Femur (tissue), 1 donor: ENCODE measurements around the gene SCO1.
"Not testable (repeated sequence)": the region's sequence is repeated elsewhere in the genome, so short reads cannot be mapped to it uniquely, and the experiment has no call there.

Experiments used
- DNase-seq: peaks from one replicate; pipeline ENCODE4 v3.0.0-alpha.2; 2017

SCO1 gene

GRCh38 chr17:10697092-10698081 is at the start of gene SCO1, which contains the start of gene ADPRM:
Gene SCO1, minus strand, starts transcription at chr17:10697533. Its CDS starts 26 bp downstream, at chr17:10697507.
Gene ADPRM, plus strand, starts transcription at chr17:10697594. Its CDS starts 7,333 bp downstream, at chr17:10704927.
- DNase-seq, result peak; percentile 97

- no peak for DNase-seq
Observed at GRCh38 chr17:10745231-10745630, 47.9 kb upstream of the SCO1 start.

GRCh38 chr17:10744501-10745000 is 47.2 kb upstream of the SCO1 start:
- no peak for DNase-seq

DNA sequence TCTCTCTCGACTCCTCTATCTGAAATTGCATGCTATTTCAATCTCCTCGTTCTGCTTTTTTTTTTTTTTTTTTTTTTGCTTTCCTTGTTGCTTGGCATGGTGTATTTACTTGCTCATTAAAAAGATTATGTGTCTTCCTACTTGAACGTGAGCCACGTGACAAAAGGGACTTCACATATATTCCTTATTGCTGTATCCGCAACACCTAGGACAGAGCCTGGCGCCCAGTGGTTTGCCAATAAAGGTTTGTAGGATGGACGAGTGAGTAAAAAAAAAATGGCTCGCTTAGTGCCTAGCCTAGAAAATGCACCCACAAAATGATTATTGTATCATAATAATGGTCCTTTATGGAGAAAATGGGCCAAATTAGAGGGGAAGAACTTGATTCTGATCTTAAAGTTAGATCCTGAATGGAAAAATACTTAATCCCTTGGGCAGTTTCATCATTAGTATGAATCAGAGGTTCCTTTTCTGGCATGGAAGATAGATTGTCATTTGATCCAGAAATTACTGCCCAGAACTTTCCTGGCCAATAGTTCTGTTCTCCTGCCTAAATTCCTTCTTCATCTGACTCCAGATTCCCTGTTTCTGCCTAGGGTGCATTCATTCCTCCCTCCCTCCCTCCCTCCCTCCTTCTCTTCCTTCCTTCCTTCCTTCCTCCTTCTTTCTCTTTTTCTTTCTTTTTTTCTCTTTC is 46.1 kb upstream of the SCO1 start:
- DNase-seq, result no peak

- DNase-seq, result no peak
Observed at GRCh38 chr17:10742431-10742830, 45.1 kb upstream of the SCO1 start.

DNA sequence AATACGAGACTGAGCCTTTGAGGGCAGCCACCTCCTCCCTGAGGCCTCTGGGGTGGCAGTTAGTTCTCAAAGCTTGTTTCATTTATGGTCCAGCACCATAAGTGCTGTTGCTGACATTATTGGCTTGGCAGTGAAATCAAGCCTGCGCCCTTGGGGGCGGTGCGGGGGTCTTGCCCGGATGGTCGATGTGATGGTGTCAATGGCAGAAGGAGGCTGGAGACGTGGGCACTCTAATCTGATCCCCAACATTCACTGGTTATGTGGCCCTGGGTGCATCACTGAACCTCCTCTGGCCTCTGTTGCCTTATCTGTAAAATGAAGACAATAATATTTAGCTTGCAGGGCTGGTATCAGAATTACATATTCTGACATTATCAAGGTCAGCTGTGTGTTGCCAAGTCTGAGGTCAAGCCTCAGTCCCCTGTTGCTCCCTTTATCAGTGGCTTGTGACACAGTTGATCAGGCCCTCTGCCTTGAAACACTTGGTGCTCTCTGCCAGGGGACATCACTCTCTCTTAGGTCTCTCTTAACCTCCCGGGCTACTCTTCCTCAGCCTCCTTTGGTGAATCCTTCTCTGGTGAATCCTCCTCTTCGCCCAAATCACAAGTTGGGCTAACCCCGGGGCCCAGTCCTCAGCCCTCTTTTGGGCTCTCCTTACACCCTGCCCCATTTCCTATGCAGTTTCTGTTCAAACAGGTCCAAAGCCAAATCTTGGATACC is 44.2 kb upstream of the SCO1 start:
- no peak for DNase-seq

DNA sequence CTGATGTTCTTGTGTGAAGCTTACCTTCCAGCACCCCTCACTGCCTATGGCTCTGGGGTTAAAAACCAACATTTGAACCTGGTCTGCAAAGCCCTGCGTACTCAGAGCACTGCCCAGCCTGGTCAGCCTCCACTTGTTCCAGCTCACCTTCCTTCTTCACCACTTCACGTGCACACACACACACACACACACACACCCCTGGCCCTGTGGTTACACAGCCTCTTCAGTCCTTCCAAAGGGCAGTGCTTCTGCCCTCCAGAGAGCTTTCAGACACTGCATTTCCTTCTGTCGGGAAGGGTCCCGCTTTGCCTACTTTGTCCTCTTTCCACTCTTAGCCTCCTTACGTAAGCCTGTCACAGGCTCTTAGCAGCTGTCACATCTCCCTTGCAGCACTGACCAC is 42.1 kb upstream of the SCO1 start:
- no peak for DNase-seq

DNA sequence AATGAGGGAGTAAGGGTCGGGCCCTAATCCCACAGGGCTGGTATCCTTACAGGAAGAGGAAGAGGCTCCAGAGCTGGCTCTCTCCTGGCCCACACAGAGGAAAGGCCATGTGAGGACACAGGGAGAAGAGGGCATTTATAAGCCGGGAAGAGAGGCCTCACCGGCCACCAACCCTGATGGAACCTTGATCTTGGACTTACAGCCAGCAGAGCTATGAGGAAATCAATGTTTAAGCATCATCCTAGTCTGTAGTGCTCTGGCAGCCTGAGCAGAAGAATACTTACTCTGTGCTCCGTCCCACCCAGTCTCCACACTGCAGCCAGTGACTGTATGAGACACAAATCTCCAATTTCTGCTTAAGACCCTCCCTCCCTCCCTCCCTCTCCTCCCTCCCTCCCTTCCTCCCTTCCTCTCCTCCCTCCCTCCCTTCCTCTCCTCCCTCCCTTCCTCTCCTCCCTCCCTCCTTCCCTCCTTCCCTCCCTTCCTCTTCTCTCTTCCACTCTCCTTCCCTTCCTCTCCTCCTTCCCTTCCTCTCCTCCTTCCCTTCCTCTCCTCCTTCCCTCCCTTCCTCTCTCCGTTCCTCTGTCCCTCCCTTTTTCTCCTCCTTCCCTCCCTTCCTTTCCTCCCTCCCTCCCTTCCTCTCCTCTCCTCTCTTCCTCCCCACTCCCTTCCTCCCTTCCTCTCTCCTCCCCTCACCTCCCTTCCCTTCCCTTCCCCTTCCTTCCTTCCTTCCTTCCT is 41.4 kb upstream of the SCO1 start:
- DNase-seq, result peak; percentile 58

DNA sequence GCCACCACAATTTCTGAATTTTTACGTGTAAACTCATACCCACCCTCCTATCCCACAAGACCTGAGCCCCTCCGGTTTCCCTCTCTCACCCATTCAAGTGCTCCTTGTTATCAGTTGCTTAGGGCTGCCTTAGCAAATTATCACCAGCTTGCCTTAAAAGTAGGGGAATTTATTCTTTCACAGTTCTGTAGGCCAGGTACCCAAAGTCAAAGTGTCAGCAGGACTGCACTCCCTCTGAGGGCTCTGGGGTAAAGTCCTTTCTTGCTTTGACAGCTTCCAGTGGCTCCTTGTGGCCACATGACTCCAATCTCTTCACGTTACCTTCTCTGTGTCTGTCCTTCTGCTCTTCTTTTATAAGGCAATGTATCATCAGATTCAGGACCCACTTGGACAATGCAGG is 40.4 kb upstream of the SCO1 start:
- DNase-seq, result no peak

DNA sequence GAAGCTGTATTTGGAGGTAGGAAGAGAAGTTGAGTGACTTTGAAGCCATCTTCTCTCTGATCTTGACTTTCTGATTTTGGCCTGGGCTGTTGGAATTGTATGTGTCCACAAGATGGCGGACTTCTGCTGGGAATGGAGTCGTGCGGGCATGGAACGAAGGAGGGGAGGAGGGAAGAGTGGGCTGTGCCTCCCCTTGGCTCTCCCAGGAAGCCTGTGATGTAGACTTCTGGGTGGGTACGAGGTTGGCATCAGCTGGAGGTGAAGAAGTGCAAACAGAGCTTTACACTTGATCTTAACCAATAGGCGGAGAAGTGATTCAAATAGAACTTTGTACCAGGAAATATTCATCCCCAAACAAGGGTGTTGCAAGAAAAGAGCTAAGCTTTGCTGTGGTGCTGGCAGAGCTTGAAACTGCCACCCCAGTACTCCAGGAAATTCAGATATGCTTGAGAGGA is 39.9 kb upstream of the SCO1 start:
- DNase-seq, result peak; percentile 77

- DNase-seq, result no peak
Observed at GRCh38 chr17:10735821-10736220, 38.5 kb upstream of the SCO1 start.

- no peak for DNase-seq
Observed at GRCh38 chr17:10735251-10735650, 37.9 kb upstream of the SCO1 start.

DNA sequence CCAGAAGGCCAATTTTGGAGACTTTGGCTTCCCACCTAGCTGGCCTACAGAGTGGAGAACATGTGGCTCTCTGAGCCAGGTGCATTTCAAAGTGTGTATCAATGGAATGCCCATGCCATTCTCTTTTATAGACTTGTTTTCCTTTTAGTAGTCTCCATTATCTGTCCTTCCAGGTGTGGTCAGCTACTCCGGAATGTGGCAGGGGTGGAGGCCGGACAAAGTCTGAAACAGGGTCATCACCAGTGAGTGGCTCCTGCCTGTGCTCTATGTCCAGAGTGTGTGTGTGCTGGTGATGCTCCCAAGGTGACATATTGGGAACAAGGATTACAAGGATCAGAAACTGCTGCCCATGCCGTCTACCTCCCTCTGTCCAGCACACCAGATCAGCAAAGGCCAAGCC is 36.3 kb upstream of the SCO1 start:
- no peak for DNase-seq

- DNase-seq, result not testable (repeated sequence)
Observed at GRCh38 chr17:10732121-10732520, 34.8 kb upstream of the SCO1 start.

- no peak for DNase-seq
Observed at GRCh38 chr17:10731408-10731879, 34.1 kb upstream of the SCO1 start.

DNA sequence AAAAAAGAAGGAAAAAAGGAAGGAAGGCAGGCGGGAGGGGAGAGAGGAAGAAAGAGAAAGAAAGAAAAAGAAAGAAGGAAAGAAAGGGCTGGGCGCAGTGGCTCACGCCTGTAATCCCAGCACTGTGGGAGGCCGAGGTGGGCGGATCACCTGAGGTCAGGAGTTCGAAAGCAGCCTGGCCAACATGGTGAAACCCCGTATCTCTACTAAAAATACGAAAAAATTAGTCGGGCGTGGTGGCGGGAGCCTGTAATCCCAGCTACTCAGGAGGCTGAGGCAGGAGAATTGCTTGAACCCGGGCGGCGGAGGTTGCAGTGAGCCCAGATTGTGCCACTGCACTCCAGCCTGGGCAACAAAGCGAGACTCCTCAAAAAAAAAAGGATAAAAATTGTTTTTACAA is 32.9 kb upstream of the SCO1 start:
- not testable (repeated sequence) for DNase-seq

- peak; percentile 89 for DNase-seq
Observed at GRCh38 chr17:10729334-10730193, 32.2 kb upstream of the SCO1 start, which contains the start of gene TMEM220. Gene TMEM220, minus strand, starts transcription at chr17:10730023. Its CDS starts 172 bp downstream, at chr17:10729851.

DNA sequence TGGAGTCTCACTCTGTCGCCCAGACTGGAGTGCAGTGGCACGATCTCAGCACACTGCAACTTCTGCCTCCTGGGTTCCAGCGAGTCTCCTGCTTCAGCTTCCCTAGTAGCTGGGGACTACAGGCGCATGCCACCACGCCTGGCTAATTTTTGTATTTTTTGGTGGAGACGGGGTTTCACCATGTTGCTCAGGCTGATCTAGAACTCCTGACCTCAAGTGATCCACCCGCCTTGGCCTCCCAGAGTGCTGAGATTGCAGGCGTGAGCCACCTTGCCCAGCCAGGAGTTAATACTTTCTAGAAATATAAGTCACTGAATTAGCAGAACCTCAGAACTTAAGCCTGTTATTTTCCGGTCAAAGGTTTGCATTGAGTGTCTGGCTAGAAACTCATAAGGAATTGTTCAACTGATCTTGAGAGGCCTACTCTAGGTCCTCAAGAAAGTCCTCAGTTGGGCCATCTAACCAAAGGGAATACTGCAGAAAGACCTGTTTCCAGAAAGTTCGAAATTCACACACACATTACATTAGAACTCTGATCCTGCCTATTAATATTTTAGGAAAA is 31.1 kb upstream of the SCO1 start:
- no peak for DNase-seq

- no peak for DNase-seq
Observed at GRCh38 chr17:10727192-10727591, 29.9 kb upstream of the SCO1 start.

DNA sequence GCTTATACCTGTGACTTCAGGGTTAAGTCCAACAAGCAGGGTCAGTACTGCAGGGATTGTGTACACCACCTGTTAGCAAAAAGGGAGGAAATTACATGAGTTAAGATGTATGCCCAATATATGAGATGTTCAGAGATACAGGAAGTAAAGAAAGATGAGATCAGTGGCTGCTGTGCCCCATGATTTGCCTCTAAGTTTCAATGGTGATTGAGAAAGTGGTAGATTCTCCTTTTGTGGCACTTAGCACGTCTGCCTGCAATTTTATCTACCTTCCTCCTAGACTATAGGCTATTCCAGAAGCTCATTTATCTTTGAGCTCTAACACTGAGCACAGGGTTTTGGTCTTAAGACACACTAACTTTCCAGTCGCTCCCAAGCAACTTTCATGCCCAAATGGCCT is 28.9 kb upstream of the SCO1 start:
- DNase-seq, result no peak
